Measurements from ENCODE around the gene S100A7.
A peak's percentile ranks its signal among the peaks of the same experiment; 100 is the strongest.

Gene S100A7

DNA sequence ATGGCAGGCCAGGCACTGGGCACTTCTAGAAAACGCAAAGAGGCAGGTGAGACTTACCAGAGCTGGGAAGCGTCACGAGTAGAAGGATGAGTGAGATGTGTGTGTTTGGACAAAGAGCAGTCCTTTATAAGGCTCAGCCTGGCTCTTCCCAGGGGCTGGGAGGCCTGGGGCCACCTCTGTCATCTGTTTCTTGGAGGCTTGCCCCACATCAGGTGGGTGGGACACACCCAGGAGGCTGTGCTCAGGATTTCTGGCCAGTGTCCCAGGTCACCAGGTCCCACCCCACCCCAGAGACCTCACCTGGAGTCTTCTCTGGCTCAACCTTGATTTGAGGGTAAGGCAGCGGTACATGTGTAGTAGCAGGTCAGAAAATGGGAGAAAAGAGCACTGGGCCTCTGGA lies at the start of gene S100A7:
Gene S100A7, minus strand, starts transcription at position 101 of the 400 bp plus-strand sequence. CDS start 1,638 bp downstream, outside the sequence.
- no peak for DNase-seq

DNA sequence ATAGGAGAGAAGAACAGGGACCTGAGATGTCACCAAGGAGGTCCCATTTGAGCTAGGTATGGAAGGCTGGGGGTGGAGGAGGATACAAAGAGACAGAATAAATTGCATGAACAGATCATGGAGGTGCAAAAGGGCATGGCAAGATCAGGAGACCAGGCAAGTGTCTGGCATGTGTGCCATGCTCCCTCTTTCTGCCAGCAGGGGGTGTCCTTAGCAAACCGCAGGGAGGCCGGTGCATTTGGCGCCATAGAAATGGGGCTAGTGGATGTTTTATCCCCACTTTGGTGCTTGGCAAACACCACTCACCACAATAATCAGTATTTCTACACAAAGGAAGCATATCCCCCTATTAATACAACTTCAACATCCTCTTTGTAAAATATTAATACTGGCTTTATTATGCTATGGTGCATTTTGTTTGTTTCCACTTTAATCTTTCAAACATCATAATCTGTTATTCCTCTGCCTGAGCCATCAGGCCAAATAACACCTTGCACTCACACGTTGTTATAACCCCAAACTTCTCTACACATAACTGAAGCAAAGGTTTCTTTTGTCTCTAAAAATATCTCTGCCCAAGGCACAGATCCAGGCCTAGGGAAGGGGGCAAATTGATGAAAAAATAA lies 49.4 kb upstream of the S100A7 start:
- DNase-seq: peak in 1 of 2 experiments; percentile 6

DNA sequence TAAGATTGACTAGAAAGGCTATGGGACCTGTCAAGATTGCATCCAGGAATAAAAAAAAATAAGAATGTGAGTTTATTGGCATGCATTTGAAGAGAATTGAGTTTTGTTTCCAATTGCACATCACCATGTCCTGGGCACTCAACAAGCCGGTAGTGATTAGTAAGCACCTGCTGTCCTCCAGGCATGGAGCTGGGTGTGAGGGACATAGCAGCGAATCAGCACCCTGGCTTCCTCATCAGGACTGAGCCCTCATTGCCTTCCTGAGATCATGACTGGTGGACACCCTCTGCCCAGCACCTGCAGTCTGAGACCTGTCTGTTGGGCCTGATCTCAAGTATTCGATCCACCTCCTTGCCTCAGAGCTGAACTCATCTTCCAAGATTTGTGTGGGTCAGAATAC lies 48.6 kb upstream of the S100A7 start:
- no peak for DNase-seq

DNA sequence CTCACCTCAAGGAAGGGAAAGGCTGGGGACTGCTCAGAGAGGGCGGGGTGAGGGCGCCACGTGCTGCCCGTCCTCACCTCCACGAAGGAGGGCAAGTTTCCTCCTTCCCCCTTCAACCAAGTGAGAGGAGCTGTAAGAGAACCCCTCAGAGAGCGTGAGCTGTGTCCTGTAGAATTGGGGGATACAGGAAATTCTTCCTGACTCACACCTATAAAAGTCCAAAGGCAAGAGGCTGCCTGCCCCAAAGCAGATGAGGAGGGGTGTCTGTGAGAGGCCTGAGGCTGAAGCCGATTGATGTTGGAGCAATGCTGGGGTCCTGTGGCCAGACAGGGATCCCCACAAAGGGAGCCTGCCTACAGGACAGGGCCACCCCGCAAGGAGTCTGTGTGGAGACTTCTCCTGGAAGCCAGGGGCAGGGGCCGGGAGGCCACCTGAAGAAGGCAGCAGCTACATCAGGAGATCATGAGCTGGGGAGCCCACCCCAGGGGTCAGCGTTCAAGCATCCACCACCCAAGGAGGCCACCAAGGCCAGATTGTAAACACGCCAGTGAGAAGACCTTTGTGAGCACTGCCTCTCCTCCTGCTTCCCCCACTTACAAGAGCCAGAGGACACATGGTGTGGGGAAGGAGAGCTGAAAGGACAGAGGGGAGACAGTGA lies 47.6 kb upstream of the S100A7 start:
- no peak for DNase-seq

DNA sequence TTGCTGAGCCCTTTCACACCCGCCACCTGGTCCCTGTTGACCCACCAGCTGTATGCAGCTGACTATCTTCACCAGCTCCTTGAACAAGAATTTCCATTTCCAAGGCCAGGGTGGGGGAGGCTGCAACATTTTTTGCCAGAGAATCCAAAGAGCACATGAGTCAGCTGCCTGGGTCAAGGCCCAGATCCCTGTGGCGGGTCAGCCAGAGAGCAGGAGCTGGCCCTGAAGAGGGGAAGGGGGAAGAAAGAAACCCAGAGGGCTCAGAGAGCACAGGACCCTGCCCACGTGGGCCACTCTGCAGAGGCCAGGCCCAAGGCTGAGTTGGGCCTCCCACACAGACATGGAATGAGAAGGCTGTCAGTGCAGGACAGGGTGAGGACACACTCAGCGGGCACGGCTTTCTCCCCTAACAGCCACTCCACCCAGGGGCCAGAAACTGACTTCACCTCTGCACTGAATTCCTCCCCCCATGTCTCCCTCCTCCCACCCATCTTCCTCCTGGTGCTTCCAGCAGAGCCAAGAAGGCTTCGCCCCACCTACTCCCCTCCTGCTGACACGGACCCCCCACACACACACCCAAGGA lies 46.5 kb upstream of the S100A7 start:
- DNase-seq: no peak

DNA sequence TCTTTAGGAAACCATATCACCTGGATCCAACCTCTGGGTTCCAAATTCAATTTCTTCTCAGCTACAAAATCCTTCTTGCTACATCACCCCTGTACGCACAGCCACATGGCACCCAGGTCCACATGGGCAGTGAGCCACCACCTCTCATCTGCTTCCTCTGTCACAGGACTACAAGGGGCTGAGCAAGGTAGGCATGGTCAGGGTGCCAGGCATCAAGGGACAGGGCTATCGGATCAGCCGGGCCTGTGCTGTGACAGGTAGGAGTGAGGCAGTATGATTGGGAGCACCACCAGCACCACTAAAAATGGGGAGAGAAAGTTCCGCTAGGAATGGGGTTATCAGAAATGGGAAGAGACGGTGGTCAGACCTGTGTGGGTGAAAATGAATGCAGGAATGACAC lies 45.9 kb upstream of the S100A7 start:
- no peak for DNase-seq

DNA sequence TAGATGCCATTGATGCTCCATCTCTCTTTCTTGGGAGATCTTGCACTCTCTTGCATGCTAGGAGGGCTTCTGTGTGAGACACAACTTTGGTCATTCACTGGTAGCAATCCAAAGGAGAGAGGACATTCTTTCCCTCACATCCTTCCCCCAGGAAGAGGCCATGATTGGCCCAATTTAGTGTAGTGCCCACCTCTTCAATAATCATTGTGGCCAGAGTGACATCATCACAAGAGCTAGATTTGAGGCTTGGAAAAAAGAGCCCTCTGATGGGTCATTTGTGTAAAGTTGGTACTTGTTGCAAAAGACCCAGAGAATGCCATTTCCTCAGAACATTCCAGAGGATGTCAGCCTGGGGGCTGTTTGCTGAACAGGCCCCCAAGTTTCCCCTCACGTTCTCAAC lies 45.1 kb upstream of the S100A7 start:
- no peak for DNase-seq

DNA sequence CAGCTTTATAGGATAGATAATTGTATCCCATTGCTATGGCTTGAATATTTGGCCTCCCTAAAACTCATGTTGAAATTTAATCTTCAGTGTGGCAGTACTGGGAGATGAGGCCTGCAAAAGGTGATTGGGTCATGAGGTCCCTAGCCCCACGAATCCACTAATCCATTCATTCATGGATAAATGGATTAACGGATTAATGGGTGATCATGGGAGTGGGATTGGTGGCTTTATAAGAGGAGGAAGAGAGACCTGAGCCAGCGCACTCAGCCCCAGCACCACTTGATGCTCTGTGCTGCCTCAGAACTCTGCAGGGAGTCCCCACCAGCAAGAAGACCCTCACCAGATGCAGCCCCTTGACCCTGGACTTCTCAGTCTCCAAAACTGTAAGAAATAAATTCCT lies 43.3 kb upstream of the S100A7 start:
- DNase-seq: no peak

DNA sequence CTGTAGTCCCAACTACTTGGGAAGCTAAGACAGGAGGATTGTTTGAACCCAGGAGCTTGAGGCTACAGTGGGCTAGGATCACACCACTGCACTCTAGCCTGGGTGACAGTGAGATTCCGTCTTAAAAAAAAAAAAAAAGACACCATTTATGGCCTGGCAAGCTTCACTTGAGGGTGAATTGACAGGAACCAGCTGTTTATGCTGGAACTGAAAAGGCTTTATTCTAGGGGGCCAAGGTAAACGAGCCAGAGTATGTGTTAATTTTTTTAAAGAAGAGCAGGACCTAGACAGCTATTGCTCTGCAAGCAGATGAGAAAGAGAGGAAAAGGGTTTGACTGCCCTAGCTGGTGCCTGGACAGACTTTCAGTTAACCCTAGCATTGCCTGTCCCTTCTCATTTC lies 38.3 kb upstream of the S100A7 start:
- no peak for DNase-seq

DNA sequence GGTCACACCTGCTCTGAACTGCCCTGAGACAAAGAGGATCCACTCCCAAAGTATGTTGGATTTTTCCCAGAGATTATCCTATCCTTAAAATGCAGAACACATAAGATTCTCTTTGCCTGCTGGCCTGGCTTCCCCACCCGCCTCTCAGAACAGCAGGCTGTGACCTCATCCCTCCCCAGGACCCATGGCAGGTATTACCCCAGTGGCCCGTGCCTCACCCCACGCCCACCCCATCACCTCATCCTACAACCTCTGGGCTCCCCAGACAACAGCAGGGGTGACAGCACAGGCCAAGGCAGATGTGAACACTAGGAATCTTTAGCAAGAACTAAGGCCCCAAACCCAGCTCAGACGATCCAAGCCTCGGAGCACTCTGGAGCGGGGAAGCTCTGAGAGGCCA lies 35.1 kb upstream of the S100A7 start:
- DNase-seq: no peak

DNA sequence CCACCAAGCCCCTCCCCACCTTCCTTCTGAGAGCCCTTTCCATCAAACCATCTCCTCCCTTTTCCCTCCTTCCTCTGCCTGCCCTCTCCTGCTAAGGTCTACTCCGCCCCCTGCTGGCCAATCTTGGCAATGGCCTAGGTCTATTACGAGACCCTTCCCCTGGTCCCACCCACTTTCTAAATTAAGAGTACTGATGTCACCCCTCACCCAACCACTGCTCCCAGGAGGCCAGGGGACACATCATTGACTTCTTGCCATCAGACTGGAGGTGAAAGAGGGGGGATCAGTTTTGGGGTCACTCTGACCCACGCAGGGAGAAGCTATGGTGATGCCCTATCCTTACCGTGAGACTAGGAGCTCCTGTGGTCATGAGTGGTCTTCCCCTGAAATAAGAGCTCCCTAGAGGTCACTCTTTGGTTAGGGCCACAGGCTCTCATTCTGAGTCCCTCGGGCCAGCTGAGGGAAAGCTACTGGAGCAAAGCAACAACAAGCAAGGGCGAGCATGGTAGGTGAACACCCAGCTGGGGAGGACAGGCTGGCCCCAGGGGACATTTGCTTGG lies 34.6 kb upstream of the S100A7 start:
- DNase-seq: peak in 1 of 2 experiments; percentile 43

DNA sequence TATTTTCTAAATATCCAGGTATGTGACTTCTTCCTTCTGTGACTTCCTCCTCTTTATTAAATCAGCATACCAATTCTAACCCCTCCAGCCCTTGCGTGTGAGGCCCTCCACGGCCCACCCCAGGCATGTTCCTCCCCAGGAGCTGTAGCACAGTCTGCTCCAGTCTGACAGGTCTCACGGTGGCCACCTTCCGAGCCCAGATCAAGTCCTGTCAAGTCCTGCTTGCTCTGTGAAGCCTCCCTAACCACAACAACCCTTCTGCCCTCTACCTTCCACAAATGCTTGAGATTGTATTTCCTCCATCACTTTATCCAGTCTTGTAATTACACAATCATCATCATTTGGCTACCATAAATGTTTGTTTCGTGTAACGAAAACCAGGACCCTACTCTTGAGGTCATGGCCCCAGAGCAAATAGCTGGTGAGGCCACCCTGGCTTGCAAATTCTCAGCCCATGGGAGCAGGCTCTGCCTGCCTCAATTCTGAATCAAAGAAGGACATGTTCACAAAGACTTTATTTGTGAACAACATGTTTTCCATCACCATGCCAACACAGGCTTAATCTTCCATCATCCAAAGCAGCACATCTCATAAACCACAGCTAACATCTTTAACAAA lies 33.0 kb upstream of the S100A7 start:
- no peak for DNase-seq

DNA sequence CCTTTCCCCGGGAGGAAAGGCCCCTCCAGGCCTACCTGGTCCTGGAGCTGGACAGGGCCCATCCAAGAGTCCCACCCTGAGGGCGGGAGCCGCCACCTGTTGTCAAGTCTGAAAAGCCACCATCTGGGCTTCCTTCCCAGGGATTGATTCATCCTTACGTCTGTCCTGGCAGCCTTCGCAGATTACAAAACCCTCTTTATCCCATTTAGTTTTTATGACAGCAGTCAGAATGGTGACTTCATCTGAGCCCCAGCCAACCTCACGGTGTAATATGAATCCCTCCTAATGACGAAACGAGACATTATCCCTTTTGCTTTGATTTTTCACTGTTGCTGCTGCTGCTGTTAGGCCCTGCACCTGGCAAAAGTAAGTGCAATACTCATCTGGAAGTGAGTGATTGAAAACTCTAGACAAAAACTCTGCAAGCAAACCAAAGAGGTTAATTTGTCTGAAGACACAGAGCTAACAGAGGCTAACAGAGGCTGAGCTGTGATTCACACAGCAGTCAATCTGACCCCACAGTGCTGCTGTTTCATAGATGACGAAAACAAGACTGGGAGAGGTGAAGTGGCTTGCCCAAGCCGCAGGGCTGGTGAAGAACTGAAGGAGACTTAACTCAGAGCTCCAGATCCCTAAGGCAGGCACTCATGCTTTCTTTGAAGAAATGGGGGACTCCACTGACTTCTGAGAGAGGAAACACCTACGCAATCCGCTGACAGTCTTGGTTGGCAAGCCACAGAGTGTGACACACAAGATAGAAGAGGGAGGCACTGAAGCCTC lies 30.0 kb upstream of the S100A7 start:
- peak in 1 of 2 experiments; percentile 50 for DNase-seq

DNA sequence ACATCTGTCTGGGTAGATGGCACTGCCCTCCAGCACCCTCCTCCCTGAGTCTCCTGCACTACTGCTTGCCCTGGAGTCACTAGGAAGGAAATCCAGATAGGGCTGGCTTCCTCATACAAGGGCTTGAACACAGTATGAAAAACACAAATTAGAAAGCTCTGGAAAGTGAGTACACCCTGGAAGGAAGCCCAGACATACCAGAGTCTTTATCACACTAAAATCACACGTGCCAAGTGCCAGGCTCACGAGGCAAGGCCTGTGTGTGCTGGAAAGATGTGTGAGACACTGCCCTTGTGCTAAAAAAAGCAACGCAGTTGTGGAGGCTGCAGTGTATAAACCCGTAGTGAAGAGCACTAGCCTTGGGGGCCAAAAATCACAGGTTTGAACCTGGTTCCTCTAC lies 28.3 kb upstream of the S100A7 start:
- DNase-seq: no peak

DNA sequence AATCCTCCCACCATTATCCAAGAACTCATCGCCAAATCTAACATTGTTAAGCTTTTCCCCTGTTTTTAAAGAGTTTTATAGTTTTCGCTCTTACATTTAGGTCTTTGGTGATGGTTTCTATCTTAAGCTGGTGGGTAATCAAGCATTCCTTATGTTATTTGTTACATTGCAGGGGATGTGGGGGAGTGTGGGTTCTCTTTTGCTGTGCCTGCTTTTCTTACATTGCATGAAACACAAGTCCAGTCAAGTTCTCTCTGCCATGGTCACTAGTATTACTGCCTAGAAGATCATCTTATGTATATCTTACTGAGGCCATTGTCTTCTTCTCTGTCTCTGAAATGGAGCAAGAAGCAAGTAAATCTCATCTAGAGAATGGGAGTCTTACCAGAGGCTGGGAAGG lies 27.3 kb upstream of the S100A7 start:
- no peak for DNase-seq

DNA sequence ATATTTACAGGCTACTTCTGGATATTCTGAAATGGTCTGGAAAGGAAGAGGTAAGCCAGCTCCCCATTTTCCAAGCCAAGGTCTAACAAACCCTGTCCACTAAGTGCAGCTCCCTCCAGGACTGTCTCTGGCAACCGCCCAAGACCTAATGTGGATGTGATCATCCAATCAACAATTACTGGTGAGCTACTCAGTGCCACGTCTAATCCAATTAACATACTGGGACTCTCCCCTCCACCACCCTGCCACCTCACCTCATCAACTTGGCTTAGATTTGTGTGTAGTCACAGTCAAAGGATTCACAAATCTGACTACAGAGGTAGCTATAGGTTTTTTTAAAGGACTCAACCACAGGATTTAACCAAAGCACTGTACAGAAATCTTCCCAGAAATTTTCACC lies 25.4 kb upstream of the S100A7 start:
- no peak for DNase-seq

DNA sequence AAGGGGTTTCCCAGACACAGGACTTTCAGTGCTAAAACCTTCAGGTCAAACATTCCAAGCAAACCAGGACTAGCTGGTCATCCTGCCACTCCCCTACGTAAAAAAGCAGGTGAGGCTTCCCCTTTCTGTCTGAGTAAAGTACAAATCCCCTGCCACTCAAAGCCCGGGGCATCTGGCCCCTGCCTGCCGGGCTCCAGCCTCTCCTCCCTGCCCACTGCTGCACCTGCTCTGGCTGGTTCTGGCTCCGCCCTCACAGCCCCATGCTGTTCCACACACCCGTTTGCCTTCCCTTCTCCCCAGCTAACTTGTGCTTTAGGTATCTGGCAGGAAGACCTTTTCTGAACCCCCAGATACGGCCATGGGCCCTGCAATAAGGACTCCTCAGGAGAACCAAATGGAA lies 23.3 kb upstream of the S100A7 start:
- no peak for DNase-seq

DNA sequence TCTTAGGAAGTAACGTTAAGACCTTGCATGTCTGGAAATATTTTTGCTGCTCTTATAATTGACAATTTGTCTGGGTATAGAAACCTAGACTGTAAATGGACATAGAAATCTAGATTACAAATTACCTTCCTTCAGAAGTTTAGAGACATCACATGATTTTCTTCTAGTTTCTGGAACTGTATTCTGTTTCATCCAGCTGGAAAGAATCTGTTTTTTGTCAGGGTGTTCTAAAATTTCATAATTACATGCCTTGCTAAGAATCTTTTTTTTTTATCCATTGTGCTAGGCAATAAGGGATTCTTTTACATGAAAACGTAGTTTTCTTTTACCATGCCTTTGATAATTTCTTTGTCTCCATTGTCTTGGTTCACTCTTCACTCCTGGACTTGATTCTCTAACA lies 20.7 kb upstream of the S100A7 start:
- DNase-seq: no peak

DNA sequence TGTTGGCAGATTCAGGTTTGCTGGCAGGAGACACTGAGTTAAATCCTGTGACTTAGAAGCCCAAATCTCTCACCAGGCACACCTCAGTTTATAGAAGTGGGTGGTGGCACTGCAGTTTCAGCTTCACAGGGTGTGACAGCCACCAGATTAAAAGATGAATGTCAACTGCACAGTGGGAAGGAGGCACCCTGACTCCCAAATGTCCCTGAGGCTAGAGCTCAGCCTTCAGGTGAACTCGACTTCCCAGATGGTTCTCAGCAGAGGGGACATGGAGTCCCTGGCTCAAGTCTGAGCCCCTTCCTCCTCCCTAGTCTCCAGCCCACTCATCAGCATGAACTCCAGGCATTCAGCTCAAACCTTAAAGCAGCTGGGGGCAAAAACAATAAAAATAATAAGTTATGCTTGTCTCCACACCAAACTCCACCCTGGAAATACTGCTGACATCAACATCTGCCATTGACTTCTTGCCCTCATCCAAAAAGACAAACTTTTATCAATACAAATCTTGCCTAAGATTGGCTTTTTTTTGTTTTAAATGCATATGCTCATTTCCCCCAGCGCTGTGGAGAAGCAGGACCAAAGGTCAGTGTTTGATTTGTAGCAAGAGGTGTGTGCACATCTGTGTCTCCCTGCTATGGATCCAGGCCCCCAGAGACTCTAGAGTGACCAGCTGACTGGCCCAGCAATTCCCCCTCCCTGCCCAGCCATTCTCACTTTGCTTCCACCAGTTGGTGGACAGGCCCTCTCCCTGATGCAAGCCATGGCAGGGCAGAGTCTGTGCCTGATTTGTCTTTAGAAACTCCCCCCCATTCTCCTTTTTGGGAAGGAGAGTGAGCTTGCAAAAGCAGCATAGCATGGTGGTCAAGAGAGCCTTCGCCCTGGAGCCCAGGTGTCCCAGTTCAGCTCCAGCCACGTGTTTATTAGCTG lies 18.5 kb upstream of the S100A7 start:
- DNase-seq: no peak

DNA sequence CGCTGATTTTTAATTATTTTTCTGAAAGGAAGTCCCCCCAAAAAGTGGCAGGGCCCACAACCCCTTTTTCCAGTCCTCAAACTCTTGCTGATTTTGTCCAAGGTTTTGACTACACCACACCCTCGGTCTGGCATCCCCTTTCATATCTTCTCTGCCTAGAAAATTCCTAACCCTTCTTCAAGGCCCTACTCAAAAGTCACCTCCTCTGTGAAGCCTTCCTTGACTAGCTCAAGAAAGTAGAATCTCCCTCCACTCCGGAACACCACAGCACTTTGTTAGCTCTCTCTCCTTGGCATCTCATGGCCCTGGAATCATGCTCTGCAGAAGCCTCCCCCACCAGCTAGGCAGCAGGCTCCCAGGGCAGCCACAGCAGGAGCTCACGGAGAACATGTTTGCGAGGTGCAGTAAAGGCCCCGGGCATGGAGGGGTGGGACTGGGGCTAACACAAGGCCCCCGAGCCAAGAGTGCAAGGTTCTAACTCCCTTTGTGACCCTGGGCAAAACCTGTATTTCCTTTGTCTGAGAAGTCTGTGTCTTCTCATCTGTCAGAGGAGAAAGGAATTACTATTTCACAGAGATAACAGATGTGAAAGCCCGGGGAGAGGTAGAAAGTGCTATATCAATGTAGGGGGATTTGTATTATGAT lies 17.7 kb upstream of the S100A7 start:
- DNase-seq: no peak

DNA sequence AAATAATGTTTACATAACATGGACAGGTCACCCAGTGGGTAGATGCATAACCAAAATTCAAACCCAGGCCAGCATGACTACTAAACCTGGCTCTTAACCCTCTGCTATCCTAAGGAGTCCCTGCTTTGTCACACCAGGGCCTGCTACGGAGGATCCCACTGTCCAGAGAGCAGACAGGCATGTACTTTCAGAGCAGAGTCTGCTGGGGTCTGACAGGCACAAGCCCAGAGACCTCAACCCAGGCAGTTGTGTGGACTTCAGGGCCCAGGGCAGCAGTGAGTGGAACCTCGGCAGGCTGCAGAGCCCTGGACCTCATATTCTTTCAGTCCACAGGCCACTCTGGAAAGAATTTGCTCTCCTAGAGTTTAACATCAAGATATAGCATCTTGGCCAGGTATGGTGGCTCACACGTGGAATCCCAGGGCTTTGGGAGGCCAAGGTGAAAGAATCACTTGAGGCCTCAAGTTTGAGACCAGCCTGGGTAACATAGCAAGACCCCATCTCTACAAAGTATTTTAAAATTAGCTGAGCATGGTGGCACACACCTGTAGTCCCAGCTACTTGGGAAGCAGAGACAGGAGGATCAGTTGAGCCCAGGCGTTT lies 16.1 kb upstream of the S100A7 start:
- DNase-seq: no peak

Measured in SW 1271 (cell line).